GM19023 (cell line): ENCODE data around the gene CHRM4.

ENCODE experiments used
- ATAC-seq: cut with Tn5 transposase; IDR thresholded peaks from one replicate; pipeline ENCODE4 v1.9.1; 2021; ENCODE audit warnings: mild to moderate bottlenecking, moderate library complexity; ENCODE audit not compliant: unreplicated experiment

CHRM4 gene

GRCh38 chr11:46404476-46405017 lies 13.0 kb upstream of the CHRM4 start:
- ATAC-seq, result no peak

- ATAC-seq, result no peak
Measured at GRCh38 chr11:46402957-46403902, 11.7 kb upstream of the CHRM4 start.

GRCh38 chr11:46397526-46397925 lies 6.0 kb upstream of the CHRM4 start:
- ATAC-seq, result no peak

GRCh38 chr11:46393759-46394158 lies 2.2 kb upstream of the CHRM4 start:
- no peak for ATAC-seq

GRCh38 chr11:46393231-46393616 lies 1.6 kb upstream of the CHRM4 start:
- no peak for ATAC-seq

DNA sequence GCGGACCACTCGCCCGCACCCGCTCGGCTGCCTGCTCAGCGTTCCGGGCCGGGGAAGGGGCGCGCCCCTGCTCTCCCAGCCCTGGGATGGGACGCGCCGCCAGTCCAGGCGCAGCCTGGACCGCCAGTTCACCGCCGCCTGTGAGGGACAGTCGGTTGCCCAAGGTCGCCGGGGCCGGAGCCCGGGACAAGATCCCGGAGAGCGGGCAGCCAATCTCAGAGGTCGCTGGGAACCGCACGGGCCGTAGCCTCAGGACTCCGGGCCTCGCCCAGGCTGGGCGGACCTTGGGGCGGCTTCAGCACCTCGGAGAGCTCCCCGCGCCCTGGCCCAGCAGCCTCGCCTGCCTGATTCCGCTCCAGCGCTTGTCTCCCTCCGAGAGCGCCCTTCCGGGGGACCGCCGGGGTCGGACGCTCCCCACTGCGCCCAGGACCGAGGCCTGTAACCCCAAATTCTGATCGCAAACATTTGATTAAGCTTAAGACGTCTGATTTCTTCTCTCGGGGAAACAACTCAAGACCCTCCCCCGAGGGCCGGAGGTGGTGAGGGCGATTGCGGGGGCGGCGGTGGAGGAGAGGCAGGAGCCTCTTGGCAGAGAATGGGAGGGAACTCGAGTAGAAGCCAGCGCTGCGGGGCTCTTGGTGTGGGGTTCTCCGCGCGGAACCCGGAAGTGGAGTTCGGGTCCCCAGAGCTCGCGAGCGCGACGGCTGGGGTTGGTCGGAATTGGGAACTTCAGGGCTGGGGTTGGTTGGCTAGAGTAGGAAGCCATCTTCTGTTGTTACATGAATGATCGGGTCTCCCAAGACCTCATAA lies 1.1 kb upstream of the CHRM4 start:
- ATAC-seq, result peak; percentile 56

DNA sequence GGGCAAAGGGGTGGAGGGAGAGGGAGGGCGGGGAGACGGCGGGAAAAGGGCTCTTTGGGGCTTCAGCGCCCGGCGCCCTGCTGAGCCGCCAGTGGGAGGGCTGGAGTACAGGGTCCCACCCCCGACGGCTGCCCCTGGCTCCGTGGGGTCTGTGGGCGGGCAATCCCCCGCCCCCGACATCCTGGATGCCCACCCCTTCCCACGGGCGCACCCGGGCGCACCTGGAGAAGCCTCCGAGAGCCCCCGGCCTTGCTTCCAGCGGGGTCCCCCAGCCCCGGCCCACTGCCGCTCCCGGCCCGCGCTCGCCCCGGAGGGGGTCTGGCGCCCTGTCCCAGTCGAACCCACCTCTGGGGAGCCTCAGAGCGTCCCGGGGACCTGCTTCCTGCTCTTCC lies 394 bp downstream of the CHRM4 start:
- ATAC-seq, result no peak

- no peak for ATAC-seq
Measured at GRCh38 chr11:46390331-46391171, 1.0 kb downstream of the CHRM4 start.

DNA sequence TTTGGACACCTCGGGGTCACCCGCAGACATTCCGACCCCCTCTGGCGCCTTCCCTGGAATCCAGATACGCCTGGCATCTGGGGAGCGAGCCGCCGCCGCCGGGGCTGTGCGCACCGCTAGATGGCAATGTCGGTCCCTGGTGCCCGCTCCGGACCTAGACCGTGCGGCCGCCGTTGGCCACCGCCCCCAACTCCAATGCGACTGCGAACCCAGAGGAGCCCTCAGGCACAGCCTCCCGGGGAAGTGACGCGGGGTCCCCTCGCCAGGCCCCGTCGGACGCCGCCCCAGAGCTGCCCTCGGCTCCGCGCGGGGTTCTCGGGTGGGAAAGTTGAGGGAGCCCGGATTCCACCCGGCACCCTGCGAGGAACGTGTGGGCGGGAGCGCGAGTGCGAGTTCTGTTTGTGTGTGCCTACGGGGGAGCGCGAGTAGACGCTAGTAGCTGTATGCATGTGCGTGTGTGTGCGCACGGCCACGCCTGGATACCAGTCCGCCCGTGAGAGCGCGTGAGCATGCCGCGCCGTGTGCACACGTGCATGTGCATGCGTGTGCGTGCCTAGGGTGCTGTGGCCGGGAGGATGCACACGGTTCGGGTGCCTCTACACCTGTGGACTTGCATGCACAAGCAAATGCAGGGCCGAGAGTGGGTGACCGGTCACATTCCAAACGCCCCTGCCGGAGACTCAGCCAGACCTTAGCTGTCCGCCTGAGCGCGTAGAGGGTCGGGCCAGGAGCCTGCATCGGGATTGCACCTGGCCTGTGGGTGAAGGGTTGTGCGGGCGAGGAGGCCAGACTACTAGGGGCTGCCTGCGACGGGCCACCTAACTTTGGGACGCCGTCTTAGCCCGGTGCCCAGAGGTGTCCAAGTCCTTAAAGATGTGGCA lies 1.9 kb downstream of the CHRM4 start:
- no peak for ATAC-seq

DNA sequence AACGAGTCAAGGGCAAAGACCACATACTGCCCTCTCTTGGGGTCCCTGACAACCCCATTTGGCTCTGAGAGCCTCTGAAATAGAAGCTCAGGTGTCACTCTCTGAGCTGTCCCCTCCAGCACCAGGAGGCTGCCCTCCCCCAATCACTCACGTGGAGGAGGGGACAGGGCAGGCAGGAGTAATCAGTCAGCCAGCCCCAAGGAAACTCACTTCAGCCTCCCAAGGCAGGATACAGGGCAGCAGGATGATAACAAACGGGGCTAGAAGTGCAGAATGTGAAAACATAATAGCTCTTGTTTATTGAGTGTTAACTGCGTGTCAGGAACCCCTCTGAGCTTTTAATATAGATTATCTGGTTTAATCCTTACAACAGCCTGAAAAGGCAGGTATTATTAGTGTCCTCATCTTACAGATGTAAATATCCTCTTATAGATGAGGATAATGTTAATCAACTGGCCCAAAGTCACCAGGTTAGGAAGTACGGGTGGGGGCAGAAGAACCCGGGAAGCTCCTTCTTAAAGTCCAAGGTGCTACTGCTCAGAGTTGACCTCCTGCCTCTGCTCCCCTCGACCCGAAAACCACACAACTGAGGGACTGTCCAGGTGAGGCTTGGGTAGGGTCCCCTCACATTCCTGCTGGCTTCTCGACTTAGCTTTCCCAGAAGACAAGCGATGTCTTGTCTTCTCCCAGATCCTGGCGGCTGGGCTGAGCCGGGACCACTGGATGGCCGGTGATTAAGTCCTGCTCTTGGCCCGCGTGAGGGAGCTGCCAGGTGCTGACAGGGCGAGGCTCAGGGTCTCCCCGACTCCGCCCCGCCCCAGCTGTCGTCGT lies 2.7 kb downstream of the CHRM4 start:
- ATAC-seq, result no peak

GRCh38 chr11:46387919-46388618 lies 3.5 kb downstream of the CHRM4 start:
- no peak for ATAC-seq

- no peak for ATAC-seq
Measured at GRCh38 chr11:46387456-46387855, 4.1 kb downstream of the CHRM4 start.

GRCh38 chr11:46386674-46387073 lies 4.9 kb downstream of the CHRM4 start:
- ATAC-seq, result no peak

DNA sequence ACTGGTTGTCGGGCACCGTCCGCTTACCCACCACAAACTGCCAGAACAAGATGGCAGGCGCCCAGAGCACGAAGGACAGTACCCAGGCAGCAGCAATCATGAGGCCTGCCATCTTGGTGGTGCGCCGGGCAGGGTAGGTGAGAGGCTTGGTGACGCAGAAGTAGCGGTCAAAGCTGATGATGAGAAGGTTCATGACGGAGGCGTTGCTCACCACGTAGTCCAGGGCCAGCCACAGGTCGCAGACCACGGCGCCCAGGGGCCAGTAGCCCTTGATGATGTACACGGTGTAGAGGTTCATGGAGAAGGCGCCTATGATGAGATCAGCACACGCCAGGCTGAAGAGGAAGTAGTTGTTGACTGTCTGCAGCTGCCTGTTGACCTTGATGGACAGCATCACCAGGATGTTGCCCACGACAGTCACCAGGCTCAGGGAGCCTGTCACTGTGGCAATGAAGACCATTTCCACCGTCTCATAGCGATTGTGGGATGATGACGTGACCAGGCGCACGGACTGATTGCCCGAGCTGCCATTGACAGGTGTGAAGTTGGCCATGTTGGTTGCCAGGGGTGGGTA lies 5.5 kb downstream of the CHRM4 start:
- ATAC-seq, result no peak

- no peak for ATAC-seq
Measured at GRCh38 chr11:46385169-46386004, 6.2 kb downstream of the CHRM4 start.

- ATAC-seq, result no peak
Measured at GRCh38 chr11:46383974-46384701, 7.4 kb downstream of the CHRM4 start.

DNA sequence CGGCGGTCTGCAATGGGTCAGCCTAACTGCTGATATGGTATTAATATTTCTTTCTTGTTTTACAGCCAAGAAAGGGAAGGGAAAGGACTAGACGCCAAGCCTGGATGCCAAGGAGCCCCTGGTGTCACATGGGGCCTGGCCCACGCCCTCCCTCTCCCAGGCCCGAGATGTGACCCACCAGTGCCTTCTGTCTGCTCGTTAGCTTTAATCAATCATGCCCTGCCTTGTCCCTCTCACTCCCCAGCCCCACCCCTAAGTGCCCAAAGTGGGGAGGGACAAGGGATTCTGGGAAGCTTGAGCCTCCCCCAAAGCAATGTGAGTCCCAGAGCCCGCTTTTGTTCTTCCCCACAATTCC lies 8.2 kb downstream of the CHRM4 start:
- ATAC-seq, result no peak
